OCI-LY1 (cell line): ENCODE measurements around the gene DGKA.

Source experiments
- EZH2 ChIP-seq: fragments of 200-600 bp; sonication (generic), shearing (Covaris generic); IDR thresholded peaks from 2 replicates; pipeline ENCODE4 v1.8.0; 2017; ENCODE audit warnings: borderline replicate concordance, mixed run types, mild to moderate bottlenecking, antibody characterized with exemption, low read length, moderate library complexity, mixed read lengths
- TF ChIP-seq, protein P1 (sequence below): fragments of 200-600 bp; sonication (generic), shearing (Covaris generic); IDR thresholded peaks from 2 replicates; pipeline ENCODE4 v1.5.1; 2017; ENCODE audit warnings: mild to moderate bottlenecking, antibody characterized with exemption, low read length, moderate library complexity, mixed read lengths

- no peak for TF ChIP-seq EZH2
- TF ChIP-seq, protein P1, sequence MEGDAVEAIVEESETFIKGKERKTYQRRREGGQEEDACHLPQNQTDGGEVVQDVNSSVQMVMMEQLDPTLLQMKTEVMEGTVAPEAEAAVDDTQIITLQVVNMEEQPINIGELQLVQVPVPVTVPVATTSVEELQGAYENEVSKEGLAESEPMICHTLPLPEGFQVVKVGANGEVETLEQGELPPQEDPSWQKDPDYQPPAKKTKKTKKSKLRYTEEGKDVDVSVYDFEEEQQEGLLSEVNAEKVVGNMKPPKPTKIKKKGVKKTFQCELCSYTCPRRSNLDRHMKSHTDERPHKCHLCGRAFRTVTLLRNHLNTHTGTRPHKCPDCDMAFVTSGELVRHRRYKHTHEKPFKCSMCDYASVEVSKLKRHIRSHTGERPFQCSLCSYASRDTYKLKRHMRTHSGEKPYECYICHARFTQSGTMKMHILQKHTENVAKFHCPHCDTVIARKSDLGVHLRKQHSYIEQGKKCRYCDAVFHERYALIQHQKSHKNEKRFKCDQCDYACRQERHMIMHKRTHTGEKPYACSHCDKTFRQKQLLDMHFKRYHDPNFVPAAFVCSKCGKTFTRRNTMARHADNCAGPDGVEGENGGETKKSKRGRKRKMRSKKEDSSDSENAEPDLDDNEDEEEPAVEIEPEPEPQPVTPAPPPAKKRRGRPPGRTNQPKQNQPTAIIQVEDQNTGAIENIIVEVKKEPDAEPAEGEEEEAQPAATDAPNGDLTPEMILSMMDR, result no peak
Observed at GRCh38 chr12:55973599-55974307, 42.8 kb downstream of the DGKA start, which contains the start of gene RAB5B.
